GM12878 (cell line): Measurements from ENCODE around the gene ANKRD60.

Experiments
- BHLHE40 ChIP-seq, 2 experiments: fragments of 450-650 bp in 1 of 2; IDR thresholded peaks; 2 replicates each; pipeline ENCODE4 v1.6.1; 2011 to 2017; ENCODE audit warnings: low read depth in 2 of 2, borderline replicate concordance in 1 of 2, improper control_type of control experiment in 1 of 2, low read length in 1 of 2, mild to moderate bottlenecking in 1 of 2
- BRCA1 ChIP-seq: IDR thresholded peaks from 2 replicates; pipeline ENCODE4 v1.6.1; 2011; ENCODE audit warnings: low read depth, low read length, improper control_type of control experiment
- CBX5 ChIP-seq: sonication (generic); IDR thresholded peaks from 2 replicates; pipeline ENCODE4 v1.6.1; 2016; ENCODE audit warnings: low read depth, moderate library complexity, mild to moderate bottlenecking, inconsistent platforms
- CREM ChIP-seq: IDR thresholded peaks from 2 replicates; pipeline ENCODE4 v1.6.1; 2014; ENCODE audit warnings: antibody characterized with exemption, low read depth
- CTCF ChIP-seq, 3 experiments: IDR thresholded peaks in 2 of 3; conservative IDR thresholded peaks in 1 of 3; 2 replicates each; pipeline ENCODE4 v1.5.1; 2011; ENCODE audit warnings: low read depth in 3 of 3, low read length in 3 of 3, mild to moderate bottlenecking in 3 of 3, control low read depth in 2 of 3, moderate library complexity in 2 of 3, inconsistent platforms in 1 of 3, mixed read lengths in 1 of 3; ENCODE audit not compliant: control insufficient read depth in 2 of 3, insufficient read depth in 1 of 3; ENCODE audit errors: extremely low read depth in 1 of 3
- EP300 ChIP-seq, 2 experiments: fragments of 150-350 bp in 1 of 2; IDR thresholded peaks; 2 replicates each; pipeline ENCODE4 v1.6.1; 2011 to 2012; ENCODE audit warnings: low read depth in 2 of 2, low read length in 2 of 2, borderline replicate concordance in 1 of 2, improper control_type of control experiment in 1 of 2, inconsistent platforms in 1 of 2; ENCODE audit not compliant: control insufficient read depth in 1 of 2
- GATAD2B ChIP-seq: fragments of 450-650 bp; conservative IDR thresholded peaks from 2 replicates; pipeline ENCODE4 v1.6.1; 2017; ENCODE audit warnings: low read depth, mild to moderate bottlenecking, moderate library complexity
- IRF3 ChIP-seq: fragments of 450-650 bp; IDR thresholded peaks from 2 replicates; pipeline ENCODE4 v1.6.1; 2014; ENCODE audit warnings: mild to moderate bottlenecking
- SPI1 ChIP-seq: IDR thresholded peaks from 2 replicates; pipeline ENCODE4 v1.6.1; 2011; ENCODE audit warnings: low read depth, mild to moderate bottlenecking, low read length, moderate library complexity, borderline replicate concordance; ENCODE audit not compliant: insufficient read depth
- SREBF1 ChIP-seq: IDR thresholded peaks from 2 replicates; pipeline ENCODE4 v1.6.1; 2012; ENCODE audit warnings: mild to moderate bottlenecking, low read length
- YY1 ChIP-seq: IDR thresholded peaks from 2 replicates; pipeline ENCODE4 v1.6.1; 2011; ENCODE audit warnings: low read depth, mild to moderate bottlenecking, low read length

GRCh38 chr20:58196402-58197184 is 31.9 kb downstream of the ANKRD60 start:
- TF ChIP-seq YY1, result no peak
- no peak for TF ChIP-seq CTCF (IDR thresholded peaks at IDR 0.05 in 2 of 3, conservative IDR thresholded peaks at IDR 0.05 in 1 of 3; ENCODE audit: control insufficient read depth in 2 of 3, extremely low read depth in 1 of 3, insufficient read depth in 1 of 3, low read depth in 3 of 3, low read length in 3 of 3)
- no peak for TF ChIP-seq IRF3
- TF ChIP-seq GATAD2B, result no peak
- no peak for TF ChIP-seq EP300 (IDR thresholded peaks at IDR 0.05; ENCODE audit: borderline replicate concordance in 1 of 2, control insufficient read depth in 1 of 2, low read depth in 2 of 2, low read length in 2 of 2)
- TF ChIP-seq CBX5, result no peak
- TF ChIP-seq BHLHE40 (IDR thresholded peaks at IDR 0.05; ENCODE audit: borderline replicate concordance in 1 of 2, low read depth in 2 of 2, low read length in 1 of 2), result no peak
- TF ChIP-seq SPI1, result no peak
- no peak for TF ChIP-seq SREBF1
- no peak for TF ChIP-seq CREM
- no peak for TF ChIP-seq BRCA1
